Astrocyte (in vitro differentiated cells and primary cell): ENCODE data around the gene TEX13B. TPM values are rescaled to one million over a fixed set of nuclear protein-coding genes. Genes with fewer than 3 reads are reported as not detected.
A peak's percentile ranks its signal among the peaks of the same experiment; 100 is the strongest.

Experiments used
- DNase-seq: peaks from one replicate; pipeline ENCODE4 v3.0.0-alpha.2; 2010; ENCODE audit warnings: low read depth
- FAIRE-seq: peaks from 2 replicates; lab custom pipeline; 2011; peaks lifted over from hg19 to GRCh38; lab: Jason Lieb, UNC
- H2AFZ ChIP-seq: 2 replicates; pipeline ENCODE4 v1.6.0; 2012; ENCODE audit warnings: low read depth, low read length, inconsistent platforms
- H3K27ac ChIP-seq: 2 replicates; pipeline ENCODE4 v1.5.1; 2011; ENCODE audit warnings: low read depth, low read length, inconsistent platforms
- H3K27me3 ChIP-seq: 2 replicates; pipeline ENCODE4 v1.6.0; 2011; ENCODE audit warnings: low read length, inconsistent platforms; ENCODE audit not compliant: insufficient read depth
- H3K36me3 ChIP-seq: 2 replicates; pipeline ENCODE4 v1.5.1; 2011; ENCODE audit warnings: low read length, inconsistent platforms; ENCODE audit not compliant: insufficient read depth
- H3K4me1 ChIP-seq: 2 replicates; pipeline ENCODE4 v1.5.1; 2011; ENCODE audit warnings: low read length, inconsistent platforms; ENCODE audit not compliant: insufficient read depth
- H3K4me2 ChIP-seq: 2 replicates; pipeline ENCODE4 v1.6.0; 2012; ENCODE audit warnings: low read length, inconsistent platforms
- H3K4me3 ChIP-seq: 2 replicates; pipeline ENCODE4 v1.5.1; 2011; ENCODE audit warnings: low read depth, mild to moderate bottlenecking, low read length, inconsistent platforms; ENCODE audit not compliant: insufficient read depth
- H3K79me2 ChIP-seq: 2 replicates; pipeline ENCODE4 v1.6.0; 2012; ENCODE audit warnings: mild to moderate bottlenecking, low read length, inconsistent platforms; ENCODE audit not compliant: insufficient read depth
- H3K9ac ChIP-seq: 2 replicates; pipeline ENCODE4 v1.6.0; 2012; ENCODE audit warnings: mild to moderate bottlenecking, low read length, inconsistent platforms
- H3K9me3 ChIP-seq: 2 replicates; pipeline ENCODE4 v1.5.1; 2012; ENCODE audit warnings: low read depth, mild to moderate bottlenecking, low read length, inconsistent platforms; ENCODE audit not compliant: insufficient read depth
- H4K20me1 ChIP-seq: 2 replicates; pipeline ENCODE4 v1.6.0; 2012; ENCODE audit warnings: low read length, inconsistent platforms; ENCODE audit not compliant: insufficient read depth
- H3K27ac Mint-ChIP-seq: one replicate; pipeline ENCODE4 v1.8.0; 2021; ENCODE audit warnings: mild to moderate bottlenecking, mixed read lengths; ENCODE audit not compliant: unreplicated experiment
- H3K27me3 Mint-ChIP-seq: one replicate; pipeline ENCODE4 v1.8.0; 2021; ENCODE audit warnings: low read depth, mixed read lengths; ENCODE audit not compliant: unreplicated experiment
- H3K36me3 Mint-ChIP-seq: one replicate; pipeline ENCODE4 v1.8.0; 2021; ENCODE audit warnings: low read depth, mixed read lengths; ENCODE audit not compliant: unreplicated experiment
- H3K4me1 Mint-ChIP-seq: one replicate; pipeline ENCODE4 v1.8.0; 2021; ENCODE audit warnings: low read depth, mixed read lengths; ENCODE audit not compliant: unreplicated experiment
- H3K4me3 Mint-ChIP-seq: one replicate; pipeline ENCODE4 v1.8.0; 2021; ENCODE audit warnings: mild to moderate bottlenecking, moderate library complexity, mixed read lengths; ENCODE audit not compliant: unreplicated experiment
- H3K9me3 Mint-ChIP-seq: one replicate; pipeline ENCODE4 v1.8.0; 2021; ENCODE audit warnings: mild to moderate bottlenecking, mixed read lengths; ENCODE audit not compliant: unreplicated experiment
- EZH2 ChIP-seq: IDR thresholded peaks from 2 replicates; pipeline ENCODE4 v1.6.1; 2012; ENCODE audit warnings: mild to moderate bottlenecking, low read length, inconsistent platforms; ENCODE audit not compliant: insufficient read depth
- total RNA-seq: library from RNA; stranded (reverse); gene quantifications from 2 replicates; pipeline ENCODE4 v1.2.1, GENCODE V29; 2021
- TF ChIP-seq, protein P1 (sequence below): IDR thresholded peaks from 2 replicates; pipeline ENCODE4 v1.5.1; 2011; ENCODE audit warnings: low read depth, mild to moderate bottlenecking, inconsistent platforms, low read length, moderate library complexity; ENCODE audit not compliant: insufficient read depth

TEX13B gene
- total RNA-seq, 1 donor from 2014 or later: not detected

DNA sequence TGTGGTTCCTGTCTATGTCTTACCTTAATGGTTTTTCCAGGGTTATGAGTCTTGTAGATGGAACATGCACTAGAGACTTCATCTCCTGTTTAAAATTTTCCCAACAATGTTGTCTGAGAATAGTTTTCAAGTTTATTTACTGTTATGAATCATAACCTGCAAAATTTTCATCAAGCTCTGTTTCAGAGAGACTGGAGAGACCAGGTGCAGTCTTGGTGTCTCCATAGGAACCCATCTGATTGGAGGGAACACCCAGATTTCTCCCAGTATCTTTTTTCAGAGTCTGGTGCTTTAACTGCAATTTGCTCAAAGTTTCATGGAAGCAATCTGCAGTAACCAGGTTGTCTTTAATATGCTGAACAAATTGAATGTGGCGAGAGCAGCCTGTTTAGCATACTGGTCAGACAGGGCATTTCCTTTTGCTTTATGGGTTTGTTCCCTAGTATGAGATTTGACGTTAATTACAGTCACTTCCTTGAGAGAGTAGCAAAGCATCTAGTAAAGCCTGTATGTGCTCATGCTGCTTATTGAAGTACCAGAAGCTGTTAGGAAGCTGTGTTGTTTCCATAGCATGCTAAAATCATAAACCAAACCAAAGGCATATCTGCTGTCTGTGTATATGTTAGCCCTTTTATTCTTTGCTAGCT, 43.9 kb upstream of the TEX13B start:
- H3K27me3 ChIP-seq: no peaks in the 10 kb centered on the region
- H3K9ac ChIP-seq: no peak overlapping the region
- H3K36me3 ChIP-seq: no peaks in the 10 kb centered on the region
- H3K36me3 Mint-ChIP-seq: no peaks in the 10 kb centered on the region
- H3K27ac ChIP-seq: no peak overlapping the region
- no peaks in the 10 kb centered on the region for H3K4me1 Mint-ChIP-seq
- FAIRE-seq: peak; percentile 93
- no peaks in the 10 kb centered on the region for H3K79me2 ChIP-seq
- no peak overlapping the region for H3K4me3 Mint-ChIP-seq
- H3K4me2 ChIP-seq: no peak overlapping the region
- no peaks in the 10 kb centered on the region for H4K20me1 ChIP-seq
- no peaks in the 10 kb centered on the region for H3K4me1 ChIP-seq
- H2AFZ ChIP-seq: no peak overlapping the region
- H3K4me3 ChIP-seq: no peak overlapping the region
- no peaks in the 10 kb centered on the region for H3K9me3 ChIP-seq
- no peak for DNase-seq
- H3K9me3 Mint-ChIP-seq: no peaks in the 10 kb centered on the region
- H3K27ac Mint-ChIP-seq: no peak overlapping the region
- H3K27me3 Mint-ChIP-seq: peaks cover 3% of the 10 kb centered on the region
- TF ChIP-seq, protein P1, sequence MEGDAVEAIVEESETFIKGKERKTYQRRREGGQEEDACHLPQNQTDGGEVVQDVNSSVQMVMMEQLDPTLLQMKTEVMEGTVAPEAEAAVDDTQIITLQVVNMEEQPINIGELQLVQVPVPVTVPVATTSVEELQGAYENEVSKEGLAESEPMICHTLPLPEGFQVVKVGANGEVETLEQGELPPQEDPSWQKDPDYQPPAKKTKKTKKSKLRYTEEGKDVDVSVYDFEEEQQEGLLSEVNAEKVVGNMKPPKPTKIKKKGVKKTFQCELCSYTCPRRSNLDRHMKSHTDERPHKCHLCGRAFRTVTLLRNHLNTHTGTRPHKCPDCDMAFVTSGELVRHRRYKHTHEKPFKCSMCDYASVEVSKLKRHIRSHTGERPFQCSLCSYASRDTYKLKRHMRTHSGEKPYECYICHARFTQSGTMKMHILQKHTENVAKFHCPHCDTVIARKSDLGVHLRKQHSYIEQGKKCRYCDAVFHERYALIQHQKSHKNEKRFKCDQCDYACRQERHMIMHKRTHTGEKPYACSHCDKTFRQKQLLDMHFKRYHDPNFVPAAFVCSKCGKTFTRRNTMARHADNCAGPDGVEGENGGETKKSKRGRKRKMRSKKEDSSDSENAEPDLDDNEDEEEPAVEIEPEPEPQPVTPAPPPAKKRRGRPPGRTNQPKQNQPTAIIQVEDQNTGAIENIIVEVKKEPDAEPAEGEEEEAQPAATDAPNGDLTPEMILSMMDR: no peak
- TF ChIP-seq EZH2: no peak

DNA sequence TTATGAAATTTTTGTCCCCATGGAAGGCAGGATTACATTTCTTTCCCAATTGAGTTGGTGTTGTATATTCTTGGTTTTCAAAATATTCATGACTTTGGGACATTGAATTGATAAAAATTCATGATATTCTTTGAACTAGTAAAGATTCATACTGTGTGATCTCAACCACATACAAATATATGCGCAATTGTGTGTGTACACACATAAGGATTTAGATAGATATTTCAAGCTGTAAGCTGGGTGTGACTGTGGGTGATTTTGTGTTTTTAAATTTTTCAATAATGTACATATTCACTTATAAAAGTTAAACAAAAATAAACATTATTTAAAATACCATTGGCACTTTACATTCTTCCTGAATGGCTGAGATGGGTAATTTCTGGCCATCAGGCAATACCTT, 43.2 kb upstream of the TEX13B start:
- Mint-ChIP-seq H3K9me3 (no peaks in the 10 kb centered on the region), H3K4me1 (no peaks in the 10 kb centered on the region), H3K4me3 (no peak overlapping the region), H3K27ac (no peak overlapping the region), H3K36me3 (no peaks in the 10 kb centered on the region), H3K27me3 (peaks cover 3% of the 10 kb centered on the region)
- Histone ChIP-seq H4K20me1 (no peaks in the 10 kb centered on the region), H3K4me1 (no peaks in the 10 kb centered on the region), H3K27ac (no peak overlapping the region), H3K4me3 (no peak overlapping the region), H3K79me2 (no peaks in the 10 kb centered on the region), H3K9ac (no peak overlapping the region), H3K27me3 (no peaks in the 10 kb centered on the region), H3K36me3 (no peaks in the 10 kb centered on the region), H3K4me2 (no peak overlapping the region), H3K9me3 (no peaks in the 10 kb centered on the region), H2AFZ (no peak overlapping the region)
- FAIRE-seq (peak; percentile 78), DNase-seq (no peak)
- no peak for TF ChIP-seq EZH2
- TF ChIP-seq, protein P1: no peak

DNA sequence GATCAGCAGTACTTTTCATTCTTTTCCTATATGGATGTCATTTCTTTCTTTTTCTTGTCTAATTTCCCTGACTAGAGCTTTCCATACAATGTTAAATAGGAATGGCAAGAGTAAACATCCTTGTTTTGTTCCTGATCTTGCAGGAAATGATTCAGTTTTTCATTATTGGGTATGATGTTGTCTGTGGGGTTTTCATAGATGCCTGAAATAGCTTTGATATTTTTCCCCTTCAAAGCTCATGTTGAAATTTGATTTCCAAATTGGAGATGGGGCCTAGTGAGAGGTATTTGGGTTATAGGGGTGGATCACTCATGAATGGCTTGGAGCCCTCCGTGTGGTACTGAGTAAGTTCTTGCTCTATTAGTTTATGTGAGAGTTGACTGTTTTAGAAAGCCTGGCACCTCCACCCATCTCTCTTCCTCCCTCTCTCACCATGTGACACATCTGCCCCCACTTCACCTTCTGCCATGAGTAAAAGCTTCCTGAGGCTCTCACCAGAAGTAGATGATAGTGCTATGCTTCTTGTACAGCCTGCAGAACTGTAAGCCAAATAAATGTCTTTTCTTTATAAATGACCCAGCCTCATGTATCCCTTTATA, 40.4 kb upstream of the TEX13B start:
- TF ChIP-seq, protein P1: no peak
- TF ChIP-seq EZH2: no peak
- Histone ChIP-seq H3K4me2 (no peak overlapping the region), H4K20me1 (no peaks in the 10 kb centered on the region), H3K9me3 (no peaks in the 10 kb centered on the region), H2AFZ (no peak overlapping the region), H3K79me2 (no peaks in the 10 kb centered on the region), H3K9ac (no peak overlapping the region), H3K27ac (no peak overlapping the region), H3K36me3 (no peaks in the 10 kb centered on the region), H3K4me3 (no peak overlapping the region), H3K27me3 (no peaks in the 10 kb centered on the region), H3K4me1 (no peaks in the 10 kb centered on the region)
- peak; percentile 89 for FAIRE-seq
- DNase-seq: no peak
- H3K9me3 Mint-ChIP-seq: no peaks in the 10 kb centered on the region
- no peaks in the 10 kb centered on the region for H3K27me3 Mint-ChIP-seq
- no peaks in the 10 kb centered on the region for H3K4me1 Mint-ChIP-seq
- H3K27ac Mint-ChIP-seq: no peak overlapping the region
- no peaks in the 10 kb centered on the region for H3K36me3 Mint-ChIP-seq
- no peak overlapping the region for H3K4me3 Mint-ChIP-seq
